ENCODE measurements around the gene ZFP82.

DNA sequence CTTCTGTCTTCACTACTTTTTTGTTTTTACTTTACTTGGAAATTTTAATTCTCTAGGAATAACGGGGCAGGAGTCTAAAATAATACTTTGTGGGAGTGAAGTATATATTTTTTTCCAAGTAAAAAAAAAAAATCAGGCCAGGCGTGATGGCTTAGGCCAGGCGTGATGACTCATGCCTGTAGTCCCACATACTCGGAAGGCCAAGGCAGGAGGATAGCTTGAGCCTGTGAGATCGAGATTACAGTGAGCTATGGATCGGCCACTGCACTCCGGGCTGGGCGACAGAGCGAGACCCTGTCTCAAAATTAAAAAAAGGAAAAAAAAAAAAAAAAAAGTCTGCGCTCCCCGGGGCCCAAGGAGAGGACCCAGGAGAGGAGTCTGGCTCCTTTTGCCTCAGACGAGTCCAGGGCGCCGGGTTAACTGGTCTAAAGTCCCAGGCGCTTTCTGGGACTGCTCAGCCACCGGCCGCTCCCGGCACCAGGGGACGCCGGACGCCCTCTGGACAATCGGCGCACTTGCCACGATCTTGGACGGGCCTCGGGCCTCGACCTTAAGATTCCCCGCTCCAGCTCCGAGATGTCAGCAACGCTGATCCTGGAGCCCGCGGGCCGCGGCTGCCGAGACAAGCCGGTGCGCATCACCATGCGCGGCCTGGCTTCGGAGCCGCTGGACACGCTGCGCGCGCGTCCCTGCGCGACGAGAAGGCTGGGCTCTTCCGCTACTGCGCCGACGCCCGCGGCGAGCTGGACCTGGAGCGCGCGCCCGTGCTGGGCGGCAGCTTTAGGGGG lies 2.7 kb upstream of the ZFP82 start:
- TF ChIP-seq, protein P1, sequence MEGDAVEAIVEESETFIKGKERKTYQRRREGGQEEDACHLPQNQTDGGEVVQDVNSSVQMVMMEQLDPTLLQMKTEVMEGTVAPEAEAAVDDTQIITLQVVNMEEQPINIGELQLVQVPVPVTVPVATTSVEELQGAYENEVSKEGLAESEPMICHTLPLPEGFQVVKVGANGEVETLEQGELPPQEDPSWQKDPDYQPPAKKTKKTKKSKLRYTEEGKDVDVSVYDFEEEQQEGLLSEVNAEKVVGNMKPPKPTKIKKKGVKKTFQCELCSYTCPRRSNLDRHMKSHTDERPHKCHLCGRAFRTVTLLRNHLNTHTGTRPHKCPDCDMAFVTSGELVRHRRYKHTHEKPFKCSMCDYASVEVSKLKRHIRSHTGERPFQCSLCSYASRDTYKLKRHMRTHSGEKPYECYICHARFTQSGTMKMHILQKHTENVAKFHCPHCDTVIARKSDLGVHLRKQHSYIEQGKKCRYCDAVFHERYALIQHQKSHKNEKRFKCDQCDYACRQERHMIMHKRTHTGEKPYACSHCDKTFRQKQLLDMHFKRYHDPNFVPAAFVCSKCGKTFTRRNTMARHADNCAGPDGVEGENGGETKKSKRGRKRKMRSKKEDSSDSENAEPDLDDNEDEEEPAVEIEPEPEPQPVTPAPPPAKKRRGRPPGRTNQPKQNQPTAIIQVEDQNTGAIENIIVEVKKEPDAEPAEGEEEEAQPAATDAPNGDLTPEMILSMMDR (IDR thresholded peaks at IDR 0.05): no peak
- no peak for TF ChIP-seq POLR2AphosphoS5 (IDR thresholded peaks at IDR 0.05; ENCODE audit: low read depth, low read length)

All from Panc1 (cell line).